ENCODE measurements around the gene RALGAPB. TPM values are rescaled to one million over a fixed set of nuclear protein-coding genes. Genes with fewer than 3 reads are reported as not detected.

Gene RALGAPB
- total and polyA plus RNA-seq, 2 of the 13 experiments (the other 11 are each of a cell fraction or from before 2014, with no cell fraction given) = 17.6 to 30.6 TPM

DNA sequence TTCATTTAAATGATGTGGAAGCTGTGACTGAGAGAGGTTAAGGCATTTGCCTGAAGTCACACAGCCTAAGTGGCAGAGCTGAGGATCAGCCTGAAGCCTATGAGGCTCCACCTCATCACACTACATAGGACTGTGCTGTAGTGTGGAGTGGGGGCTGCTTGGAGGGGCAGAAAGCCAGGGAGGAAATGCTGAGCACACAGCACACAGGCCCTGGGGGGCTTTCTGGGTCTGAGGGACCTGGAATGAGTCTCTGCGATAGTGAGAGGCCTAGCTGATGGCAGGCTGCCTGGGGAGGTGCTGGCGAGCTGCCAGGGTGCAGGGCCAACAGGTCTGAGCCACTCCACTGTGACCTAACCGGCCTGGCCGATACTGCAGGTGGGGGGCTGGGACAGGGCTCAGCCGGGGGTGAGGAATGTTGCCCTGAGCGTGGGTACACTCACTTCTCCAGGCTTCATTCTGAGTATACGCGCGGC lies 126.8 kb downstream of the RALGAPB start (continued):
- TF ChIP-seq, protein P1, sequence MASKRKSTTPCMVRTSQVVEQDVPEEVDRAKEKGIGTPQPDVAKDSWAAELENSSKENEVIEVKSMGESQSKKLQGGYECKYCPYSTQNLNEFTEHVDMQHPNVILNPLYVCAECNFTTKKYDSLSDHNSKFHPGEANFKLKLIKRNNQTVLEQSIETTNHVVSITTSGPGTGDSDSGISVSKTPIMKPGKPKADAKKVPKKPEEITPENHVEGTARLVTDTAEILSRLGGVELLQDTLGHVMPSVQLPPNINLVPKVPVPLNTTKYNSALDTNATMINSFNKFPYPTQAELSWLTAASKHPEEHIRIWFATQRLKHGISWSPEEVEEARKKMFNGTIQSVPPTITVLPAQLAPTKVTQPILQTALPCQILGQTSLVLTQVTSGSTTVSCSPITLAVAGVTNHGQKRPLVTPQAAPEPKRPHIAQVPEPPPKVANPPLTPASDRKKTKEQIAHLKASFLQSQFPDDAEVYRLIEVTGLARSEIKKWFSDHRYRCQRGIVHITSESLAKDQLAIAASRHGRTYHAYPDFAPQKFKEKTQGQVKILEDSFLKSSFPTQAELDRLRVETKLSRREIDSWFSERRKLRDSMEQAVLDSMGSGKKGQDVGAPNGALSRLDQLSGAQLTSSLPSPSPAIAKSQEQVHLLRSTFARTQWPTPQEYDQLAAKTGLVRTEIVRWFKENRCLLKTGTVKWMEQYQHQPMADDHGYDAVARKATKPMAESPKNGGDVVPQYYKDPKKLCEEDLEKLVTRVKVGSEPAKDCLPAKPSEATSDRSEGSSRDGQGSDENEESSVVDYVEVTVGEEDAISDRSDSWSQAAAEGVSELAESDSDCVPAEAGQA (IDR thresholded peaks at IDR 0.05; ENCODE audit: low read depth) = no peak
- TF ChIP-seq, protein P1 (CRISPR knock-in tag; IDR thresholded peaks at IDR 0.05; ENCODE audit: borderline replicate concordance) = no peak
- TF ChIP-seq NCOA2 (CRISPR knock-in tag; IDR thresholded peaks at IDR 0.05) = no peak
- no peak for TF ChIP-seq AKAP8 (CRISPR knock-in tag; IDR thresholded peaks at IDR 0.05)
- no peak for TF ChIP-seq RAD51 (IDR thresholded peaks at IDR 0.05; ENCODE audit: borderline replicate concordance)
- TF ChIP-seq, protein P2, sequence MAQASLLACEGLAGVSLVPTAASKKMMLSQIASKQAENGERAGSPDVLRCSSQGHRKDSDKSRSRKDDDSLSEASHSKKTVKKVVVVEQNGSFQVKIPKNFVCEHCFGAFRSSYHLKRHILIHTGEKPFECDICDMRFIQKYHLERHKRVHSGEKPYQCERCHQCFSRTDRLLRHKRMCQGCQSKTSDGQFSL (CRISPR knock-in tag; IDR thresholded peaks at IDR 0.05) = no peak
- TF ChIP-seq, protein P3, sequence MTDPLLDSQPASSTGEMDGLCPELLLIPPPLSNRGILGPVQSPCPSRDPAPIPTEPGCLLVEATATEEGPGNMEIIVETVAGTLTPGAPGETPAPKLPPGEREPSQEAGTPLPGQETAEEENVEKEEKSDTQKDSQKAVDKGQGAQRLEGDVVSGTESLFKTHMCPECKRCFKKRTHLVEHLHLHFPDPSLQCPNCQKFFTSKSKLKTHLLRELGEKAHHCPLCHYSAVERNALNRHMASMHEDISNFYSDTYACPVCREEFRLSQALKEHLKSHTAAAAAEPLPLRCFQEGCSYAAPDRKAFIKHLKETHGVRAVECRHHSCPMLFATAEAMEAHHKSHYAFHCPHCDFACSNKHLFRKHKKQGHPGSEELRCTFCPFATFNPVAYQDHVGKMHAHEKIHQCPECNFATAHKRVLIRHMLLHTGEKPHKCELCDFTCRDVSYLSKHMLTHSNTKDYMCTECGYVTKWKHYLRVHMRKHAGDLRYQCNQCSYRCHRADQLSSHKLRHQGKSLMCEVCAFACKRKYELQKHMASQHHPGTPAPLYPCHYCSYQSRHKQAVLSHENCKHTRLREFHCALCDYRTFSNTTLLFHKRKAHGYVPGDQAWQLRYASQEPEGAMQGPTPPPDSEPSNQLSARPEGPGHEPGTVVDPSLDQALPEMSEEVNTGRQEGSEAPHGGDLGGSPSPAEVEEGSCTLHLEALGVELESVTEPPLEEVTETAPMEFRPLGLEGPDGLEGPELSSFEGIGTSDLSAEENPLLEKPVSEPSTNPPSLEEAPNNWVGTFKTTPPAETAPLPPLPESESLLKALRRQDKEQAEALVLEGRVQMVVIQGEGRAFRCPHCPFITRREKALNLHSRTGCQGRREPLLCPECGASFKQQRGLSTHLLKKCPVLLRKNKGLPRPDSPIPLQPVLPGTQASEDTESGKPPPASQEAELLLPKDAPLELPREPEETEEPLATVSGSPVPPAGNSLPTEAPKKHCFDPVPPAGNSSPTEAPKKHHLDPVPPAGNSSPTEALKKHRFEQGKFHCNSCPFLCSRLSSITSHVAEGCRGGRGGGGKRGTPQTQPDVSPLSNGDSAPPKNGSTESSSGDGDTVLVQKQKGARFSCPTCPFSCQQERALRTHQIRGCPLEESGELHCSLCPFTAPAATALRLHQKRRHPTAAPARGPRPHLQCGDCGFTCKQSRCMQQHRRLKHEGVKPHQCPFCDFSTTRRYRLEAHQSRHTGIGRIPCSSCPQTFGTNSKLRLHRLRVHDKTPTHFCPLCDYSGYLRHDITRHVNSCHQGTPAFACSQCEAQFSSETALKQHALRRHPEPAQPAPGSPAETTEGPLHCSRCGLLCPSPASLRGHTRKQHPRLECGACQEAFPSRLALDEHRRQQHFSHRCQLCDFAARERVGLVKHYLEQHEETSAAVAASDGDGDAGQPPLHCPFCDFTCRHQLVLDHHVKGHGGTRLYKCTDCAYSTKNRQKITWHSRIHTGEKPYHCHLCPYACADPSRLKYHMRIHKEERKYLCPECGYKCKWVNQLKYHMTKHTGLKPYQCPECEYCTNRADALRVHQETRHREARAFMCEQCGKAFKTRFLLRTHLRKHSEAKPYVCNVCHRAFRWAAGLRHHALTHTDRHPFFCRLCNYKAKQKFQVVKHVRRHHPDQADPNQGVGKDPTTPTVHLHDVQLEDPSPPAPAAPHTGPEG (CRISPR knock-in tag; IDR thresholded peaks at IDR 0.05) = no peak
- TF ChIP-seq, protein P4, sequence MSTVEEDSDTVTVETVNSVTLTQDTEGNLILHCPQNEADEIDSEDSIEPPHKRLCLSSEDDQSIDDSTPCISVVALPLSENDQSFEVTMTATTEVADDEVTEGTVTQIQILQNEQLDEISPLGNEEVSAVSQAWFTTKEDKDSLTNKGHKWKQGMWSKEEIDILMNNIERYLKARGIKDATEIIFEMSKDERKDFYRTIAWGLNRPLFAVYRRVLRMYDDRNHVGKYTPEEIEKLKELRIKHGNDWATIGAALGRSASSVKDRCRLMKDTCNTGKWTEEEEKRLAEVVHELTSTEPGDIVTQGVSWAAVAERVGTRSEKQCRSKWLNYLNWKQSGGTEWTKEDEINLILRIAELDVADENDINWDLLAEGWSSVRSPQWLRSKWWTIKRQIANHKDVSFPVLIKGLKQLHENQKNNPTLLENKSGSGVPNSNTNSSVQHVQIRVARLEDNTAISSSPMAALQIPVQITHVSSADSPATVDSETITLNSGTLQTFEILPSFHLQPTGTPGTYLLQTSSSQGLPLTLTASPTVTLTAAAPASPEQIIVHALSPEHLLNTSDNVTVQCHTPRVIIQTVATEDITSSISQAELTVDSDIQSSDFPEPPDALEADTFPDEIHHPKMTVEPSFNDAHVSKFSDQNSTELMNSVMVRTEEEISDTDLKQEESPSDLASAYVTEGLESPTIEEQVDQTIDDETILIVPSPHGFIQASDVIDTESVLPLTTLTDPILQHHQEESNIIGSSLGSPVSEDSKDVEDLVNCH (CRISPR knock-in tag; IDR thresholded peaks at IDR 0.05) = no peak
- no peak for TF ChIP-seq ZNF17 (CRISPR knock-in tag; IDR thresholded peaks at IDR 0.05)
- no peak for TF ChIP-seq KDM6A (CRISPR knock-in tag; IDR thresholded peaks at IDR 0.05; ENCODE audit: low read depth)
- TF ChIP-seq, protein P5, sequence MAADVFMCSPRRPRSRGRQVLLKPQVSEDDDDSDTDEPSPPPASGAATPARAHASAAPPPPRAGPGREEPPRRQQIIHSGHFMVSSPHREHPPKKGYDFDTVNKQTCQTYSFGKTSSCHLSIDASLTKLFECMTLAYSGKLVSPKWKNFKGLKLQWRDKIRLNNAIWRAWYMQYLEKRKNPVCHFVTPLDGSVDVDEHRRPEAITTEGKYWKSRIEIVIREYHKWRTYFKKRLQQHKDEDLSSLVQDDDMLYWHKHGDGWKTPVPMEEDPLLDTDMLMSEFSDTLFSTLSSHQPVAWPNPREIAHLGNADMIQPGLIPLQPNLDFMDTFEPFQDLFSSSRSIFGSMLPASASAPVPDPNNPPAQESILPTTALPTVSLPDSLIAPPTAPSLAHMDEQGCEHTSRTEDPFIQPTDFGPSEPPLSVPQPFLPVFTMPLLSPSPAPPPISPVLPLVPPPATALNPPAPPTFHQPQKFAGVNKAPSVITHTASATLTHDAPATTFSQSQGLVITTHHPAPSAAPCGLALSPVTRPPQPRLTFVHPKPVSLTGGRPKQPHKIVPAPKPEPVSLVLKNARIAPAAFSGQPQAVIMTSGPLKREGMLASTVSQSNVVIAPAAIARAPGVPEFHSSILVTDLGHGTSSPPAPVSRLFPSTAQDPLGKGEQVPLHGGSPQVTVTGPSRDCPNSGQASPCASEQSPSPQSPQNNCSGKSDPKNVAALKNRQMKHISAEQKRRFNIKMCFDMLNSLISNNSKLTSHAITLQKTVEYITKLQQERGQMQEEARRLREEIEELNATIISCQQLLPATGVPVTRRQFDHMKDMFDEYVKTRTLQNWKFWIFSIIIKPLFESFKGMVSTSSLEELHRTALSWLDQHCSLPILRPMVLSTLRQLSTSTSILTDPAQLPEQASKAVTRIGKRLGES (CRISPR knock-in tag; IDR thresholded peaks at IDR 0.05; ENCODE audit: borderline replicate concordance) = no peak
- no peak for TF ChIP-seq PPARG (CRISPR knock-in tag; conservative IDR thresholded peaks at IDR 0.05)
- no peak for TF ChIP-seq PHF8 (CRISPR knock-in tag; IDR thresholded peaks at IDR 0.05)
